Lower lobe of right lung (tissue), 2 donors: ENCODE data around the gene SRD5A3. TPM values are rescaled to one million over a fixed set of nuclear protein-coding genes. Genes with fewer than 3 reads are reported as not detected.

ENCODE experiments used
- ATAC-seq, 2 donors: fragments of 200-7000 bp; cut with Tn5 transposase; one replicate each; pipeline ENCODE4 v1.9.1; 2020 to 2022; ENCODE audit warnings: mild to moderate bottlenecking in 2 of 2, moderate library complexity in 2 of 2
- DNase-seq: peaks from one replicate; pipeline ENCODE4 v3.0.0-alpha.2; 2020
- H3K27ac ChIP-seq: fragments of 200-600 bp; one replicate; pipeline ENCODE4 v1.8.0; 2022
- H3K27me3 ChIP-seq: fragments of 200-600 bp; one replicate; pipeline ENCODE4 v1.8.0; 2022; ENCODE audit warnings: low read depth
- H3K36me3 ChIP-seq: fragments of 200-600 bp; one replicate; pipeline ENCODE4 v1.8.0; 2022; ENCODE audit warnings: mild to moderate bottlenecking
- H3K4me1 ChIP-seq: fragments of 200-600 bp; one replicate; pipeline ENCODE4 v1.8.0; 2022
- H3K4me3 ChIP-seq: fragments of 200-600 bp; one replicate; pipeline ENCODE4 v1.8.0; 2022; ENCODE audit warnings: mild to moderate bottlenecking
- H3K9me3 ChIP-seq: fragments of 200-600 bp; one replicate; pipeline ENCODE4 v1.8.0; 2022
- intact Hi-C: fragments of 100-400 bp; cut with DNase I; formaldehyde crosslinking; loops from one replicate; pipeline ENCODE4 v1.11.0; 2022
- total RNA-seq: library from RNA; stranded (reverse); fragmentation: NEBNext Ultra II Directional; extraction: Animal tissue kit (Norgen Biotek cat#: 25700); gene quantifications from one replicate; pipeline ENCODE4 v1.2.1, GENCODE V29; 2021
- TF ChIP-seq, protein P1 (sequence below): fragments of 200-600 bp; IDR thresholded peaks from one replicate; pipeline ENCODE4 v1.8.0; 2022; ENCODE audit warnings: antibody characterized with exemption, mild to moderate bottlenecking
- donor health status: DM: no; HTN: yes; CAD: no; lungs with severe emphysema.

The SRD5A3 gene
- total RNA-seq, 1 donor from 2014 or later = 21.1 TPM

DNA sequence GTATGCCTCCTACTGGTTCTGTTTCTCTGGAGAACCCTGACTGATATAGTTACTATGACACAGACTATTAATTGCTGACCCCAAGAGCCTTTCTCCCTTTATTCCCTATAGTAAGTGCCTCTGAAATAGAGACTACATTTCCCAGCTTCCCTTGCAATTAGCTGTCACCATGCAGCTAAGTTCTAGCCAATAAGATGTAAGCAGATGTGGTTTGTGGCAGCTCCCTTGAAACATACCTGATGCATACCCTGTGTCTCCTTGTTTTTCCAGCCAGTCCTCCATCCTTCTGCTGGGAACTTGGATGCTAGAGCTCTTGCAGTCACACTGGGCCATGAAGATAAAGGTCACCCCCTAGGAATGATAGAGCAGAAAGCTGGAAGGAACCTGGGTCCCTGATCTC lies 40.0 kb downstream of the SRD5A3 start:
- intact Hi-C loops = no loop called here
- peaks cover 6% of the 10 kb centered on the region for H3K4me1 ChIP-seq
- no peak for DNase-seq
- no peaks in the 10 kb centered on the region for H3K27me3 ChIP-seq
- H3K9me3 ChIP-seq = no peaks in the 10 kb centered on the region
- ATAC-seq = peak; percentile 51 to 83
- H3K4me3 ChIP-seq = no peak overlapping the region
- H3K27ac ChIP-seq = no peak overlapping the region
- no peaks in the 10 kb centered on the region for H3K36me3 ChIP-seq
- TF ChIP-seq, protein P1, sequence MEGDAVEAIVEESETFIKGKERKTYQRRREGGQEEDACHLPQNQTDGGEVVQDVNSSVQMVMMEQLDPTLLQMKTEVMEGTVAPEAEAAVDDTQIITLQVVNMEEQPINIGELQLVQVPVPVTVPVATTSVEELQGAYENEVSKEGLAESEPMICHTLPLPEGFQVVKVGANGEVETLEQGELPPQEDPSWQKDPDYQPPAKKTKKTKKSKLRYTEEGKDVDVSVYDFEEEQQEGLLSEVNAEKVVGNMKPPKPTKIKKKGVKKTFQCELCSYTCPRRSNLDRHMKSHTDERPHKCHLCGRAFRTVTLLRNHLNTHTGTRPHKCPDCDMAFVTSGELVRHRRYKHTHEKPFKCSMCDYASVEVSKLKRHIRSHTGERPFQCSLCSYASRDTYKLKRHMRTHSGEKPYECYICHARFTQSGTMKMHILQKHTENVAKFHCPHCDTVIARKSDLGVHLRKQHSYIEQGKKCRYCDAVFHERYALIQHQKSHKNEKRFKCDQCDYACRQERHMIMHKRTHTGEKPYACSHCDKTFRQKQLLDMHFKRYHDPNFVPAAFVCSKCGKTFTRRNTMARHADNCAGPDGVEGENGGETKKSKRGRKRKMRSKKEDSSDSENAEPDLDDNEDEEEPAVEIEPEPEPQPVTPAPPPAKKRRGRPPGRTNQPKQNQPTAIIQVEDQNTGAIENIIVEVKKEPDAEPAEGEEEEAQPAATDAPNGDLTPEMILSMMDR = no peak

DNA sequence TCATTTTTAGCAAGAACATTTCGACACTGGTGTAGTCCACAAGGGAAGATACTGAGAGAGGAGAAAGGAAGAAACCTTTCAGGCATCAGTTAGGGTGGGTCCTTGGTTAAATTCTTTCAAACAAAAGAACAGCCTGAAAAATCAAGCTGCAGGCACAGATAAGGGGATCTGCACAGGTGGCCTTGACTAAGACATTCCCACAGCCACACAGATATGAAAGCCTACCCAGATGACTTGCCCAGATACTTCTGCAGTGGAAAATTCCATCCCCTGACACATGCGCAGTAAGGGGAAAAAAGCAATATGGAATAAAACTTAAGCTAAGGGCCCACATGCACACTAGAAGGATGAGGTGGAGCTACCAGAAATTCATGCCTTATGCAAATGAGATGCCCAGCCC lies 40.8 kb downstream of the SRD5A3 start:
- DNase-seq (no peak), ATAC-seq (no peak)
- intact Hi-C loops = no loop called here
- Histone ChIP-seq H3K27me3 (no peaks in the 10 kb centered on the region), H3K4me1 (peaks cover 5% of the 10 kb centered on the region), H3K36me3 (no peaks in the 10 kb centered on the region), H3K9me3 (no peaks in the 10 kb centered on the region), H3K4me3 (no peak overlapping the region), H3K27ac (no peak overlapping the region)
- TF ChIP-seq, protein P1 = no peak

DNA sequence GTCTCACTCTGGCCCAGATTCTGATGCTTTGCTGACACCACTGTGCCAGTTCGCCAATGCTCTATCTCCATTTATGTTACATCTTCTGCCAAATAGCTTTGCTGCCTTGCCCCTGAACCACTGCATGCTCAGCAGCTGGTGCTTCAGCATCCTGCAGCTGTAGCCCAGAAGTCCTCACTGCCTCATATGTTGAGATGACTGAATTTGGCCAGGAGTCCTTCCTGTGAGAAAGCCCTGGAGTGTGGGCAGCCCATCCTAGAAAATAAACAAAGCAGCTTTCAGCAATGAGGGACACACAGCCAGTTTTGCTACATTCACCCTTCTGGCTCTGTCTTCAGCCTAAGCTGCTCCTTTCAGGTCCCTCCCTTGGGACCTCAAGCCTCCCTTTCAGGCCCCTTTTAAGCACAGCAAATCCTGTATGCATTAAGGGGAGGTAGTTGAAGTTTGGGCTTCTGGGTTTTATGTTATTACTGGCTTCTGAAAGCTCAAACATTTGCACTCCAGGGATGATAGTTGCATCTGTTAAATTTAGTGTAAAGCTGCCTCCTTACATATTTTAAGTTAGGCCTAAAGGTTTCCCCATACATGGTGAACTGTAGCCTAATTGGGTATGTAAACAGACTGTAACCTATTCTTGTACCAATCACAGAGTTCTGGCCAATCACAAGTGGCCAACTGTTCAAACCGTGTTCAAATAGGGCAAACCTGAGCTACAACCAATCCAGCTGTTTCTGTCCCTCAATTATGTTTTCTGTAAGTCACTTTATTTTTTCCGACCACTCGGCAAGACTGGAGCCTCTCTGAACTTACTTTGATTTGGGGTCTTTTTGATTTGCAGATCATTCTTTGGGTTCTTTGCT lies 47.6 kb downstream of the SRD5A3 start:
- H3K9me3 ChIP-seq = no peaks in the 10 kb centered on the region
- intact Hi-C loops = no loop called here
- TF ChIP-seq, protein P1 = no peak
- H3K36me3 ChIP-seq = no peaks in the 10 kb centered on the region
- H3K27ac ChIP-seq = no peak overlapping the region
- no peak for DNase-seq
- H3K4me1 ChIP-seq = peaks cover 15% of the 10 kb centered on the region
- H3K27me3 ChIP-seq = no peaks in the 10 kb centered on the region
- H3K4me3 ChIP-seq = no peak overlapping the region
- ATAC-seq = no peak

DNA sequence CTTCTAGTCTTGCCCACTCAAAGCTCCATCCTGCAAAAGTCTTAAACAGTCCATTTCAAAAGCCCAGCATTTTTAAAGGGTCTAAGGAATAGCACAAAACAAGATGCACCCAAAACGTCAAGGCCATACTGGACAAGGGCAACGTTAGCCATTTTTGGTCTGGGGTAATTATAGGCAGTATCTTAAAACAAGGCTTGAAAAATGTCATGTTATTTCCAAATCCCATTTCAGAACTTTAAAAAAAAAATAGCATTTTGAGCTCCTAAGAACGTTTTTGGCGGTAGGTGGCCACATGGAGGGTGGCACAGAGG lies 49.1 kb downstream of the SRD5A3 start:
- TF ChIP-seq, protein P1 = peak; percentile 19
- peaks cover 27% of the 10 kb centered on the region for H3K4me1 ChIP-seq
- no peak for DNase-seq
- peak overlapping the region; percentile 69 for H3K4me3 ChIP-seq
- intact Hi-C loops = no loop called here
- no peaks in the 10 kb centered on the region for H3K27me3 ChIP-seq
- peak overlapping the region; percentile 96 for H3K27ac ChIP-seq
- no peak for ATAC-seq
- no peaks in the 10 kb centered on the region for H3K9me3 ChIP-seq
- no peaks in the 10 kb centered on the region for H3K36me3 ChIP-seq

DNA sequence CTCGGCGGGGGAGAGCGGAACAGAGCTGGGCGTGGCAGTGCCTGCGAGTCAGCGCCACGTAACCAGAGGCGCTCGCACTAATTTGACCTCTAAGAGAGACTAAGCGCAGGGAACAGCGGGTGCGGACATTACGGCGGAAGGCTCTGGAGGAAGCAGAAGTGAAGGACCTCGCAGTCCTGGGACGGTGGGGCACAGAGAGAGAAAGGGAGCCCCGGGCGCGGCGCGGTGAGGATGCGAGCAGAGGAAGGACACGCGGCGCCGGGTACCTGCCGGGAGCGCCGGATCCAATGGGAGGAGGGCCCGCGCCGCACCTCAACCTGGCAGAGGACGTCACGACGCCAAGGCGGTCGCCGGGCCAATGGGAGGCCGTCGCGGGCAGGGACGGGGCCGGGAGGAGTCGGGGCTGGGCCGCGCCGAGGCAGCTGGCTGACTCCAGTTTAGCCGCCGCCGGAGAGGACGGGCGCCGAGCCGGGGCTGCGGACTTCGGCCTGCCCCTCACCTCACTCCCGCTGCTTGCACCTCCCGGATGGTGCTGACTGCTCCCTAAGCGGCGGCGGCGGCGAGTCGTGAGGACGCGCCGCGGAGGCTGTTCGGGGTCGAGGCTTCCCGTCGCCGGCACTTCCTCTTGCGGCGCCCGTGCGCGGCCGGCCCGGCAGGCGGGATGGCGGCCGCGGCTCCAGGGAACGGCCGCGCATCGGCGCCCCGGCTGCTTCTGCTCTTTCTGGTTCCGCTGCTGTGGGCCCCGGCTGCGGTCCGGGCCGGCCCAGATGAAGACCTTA lies 49.7 kb downstream of the SRD5A3 start, which contains the start of gene TMEM165:
TMEM165 (plus strand) TSS at position 429 of the 779 bp plus-strand sequence; CDS start at position 662, 233 bp downstream.
- TF ChIP-seq, protein P1 = no peak
- intact Hi-C loops = no loop called here
- no peaks in the 10 kb centered on the region for H3K9me3 ChIP-seq
- DNase-seq (peak; percentile 95), ATAC-seq (peak; percentile 98 to 99)
- no peaks in the 10 kb centered on the region for H3K27me3 ChIP-seq
- H3K4me1 ChIP-seq = peaks cover 31% of the 10 kb centered on the region
- peaks cover 4% of the 10 kb centered on the region for H3K36me3 ChIP-seq
- H3K27ac ChIP-seq = peak within 1 kb of the TSS; percentile 96
- peak within 1 kb of the TSS; percentile 69 for H3K4me3 ChIP-seq
